PC-9 (cell line): Measurements from ENCODE around the gene GNL3.

ENCODE experiments used
- EZH2 ChIP-seq: fragments of 200-600 bp; sonication (generic); IDR thresholded peaks from 2 replicates; pipeline ENCODE4 v1.8.0; 2017; ENCODE audit warnings: antibody characterized with exemption, low read depth
- TF ChIP-seq, protein P1 (sequence below): fragments of 200-600 bp; sonication (generic); conservative IDR thresholded peaks from 2 replicates; pipeline ENCODE4 v1.6.1; 2017; ENCODE audit warnings: mixed run types, antibody characterized with exemption, mild to moderate bottlenecking, moderate library complexity

GRCh38 chr3:52650439-52650838, 35.4 kb upstream of the GNL3 start:
- TF ChIP-seq, protein P1, sequence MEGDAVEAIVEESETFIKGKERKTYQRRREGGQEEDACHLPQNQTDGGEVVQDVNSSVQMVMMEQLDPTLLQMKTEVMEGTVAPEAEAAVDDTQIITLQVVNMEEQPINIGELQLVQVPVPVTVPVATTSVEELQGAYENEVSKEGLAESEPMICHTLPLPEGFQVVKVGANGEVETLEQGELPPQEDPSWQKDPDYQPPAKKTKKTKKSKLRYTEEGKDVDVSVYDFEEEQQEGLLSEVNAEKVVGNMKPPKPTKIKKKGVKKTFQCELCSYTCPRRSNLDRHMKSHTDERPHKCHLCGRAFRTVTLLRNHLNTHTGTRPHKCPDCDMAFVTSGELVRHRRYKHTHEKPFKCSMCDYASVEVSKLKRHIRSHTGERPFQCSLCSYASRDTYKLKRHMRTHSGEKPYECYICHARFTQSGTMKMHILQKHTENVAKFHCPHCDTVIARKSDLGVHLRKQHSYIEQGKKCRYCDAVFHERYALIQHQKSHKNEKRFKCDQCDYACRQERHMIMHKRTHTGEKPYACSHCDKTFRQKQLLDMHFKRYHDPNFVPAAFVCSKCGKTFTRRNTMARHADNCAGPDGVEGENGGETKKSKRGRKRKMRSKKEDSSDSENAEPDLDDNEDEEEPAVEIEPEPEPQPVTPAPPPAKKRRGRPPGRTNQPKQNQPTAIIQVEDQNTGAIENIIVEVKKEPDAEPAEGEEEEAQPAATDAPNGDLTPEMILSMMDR, result no peak
- TF ChIP-seq EZH2, result no peak
